NCI-H524 treated with DMSO at 0.1 percent for 48 hours (cell line): ENCODE data around the gene RBMS3.

Experiments used
- DNase-seq: peaks from one replicate; lab custom pipeline; 2025; lab: John Stamatoyannopoulos, UW

The RBMS3 gene

GRCh38 chr3:29679944-29680343 lies 399.1 kb downstream of the RBMS3 start:
- no peak for DNase-seq

DNA sequence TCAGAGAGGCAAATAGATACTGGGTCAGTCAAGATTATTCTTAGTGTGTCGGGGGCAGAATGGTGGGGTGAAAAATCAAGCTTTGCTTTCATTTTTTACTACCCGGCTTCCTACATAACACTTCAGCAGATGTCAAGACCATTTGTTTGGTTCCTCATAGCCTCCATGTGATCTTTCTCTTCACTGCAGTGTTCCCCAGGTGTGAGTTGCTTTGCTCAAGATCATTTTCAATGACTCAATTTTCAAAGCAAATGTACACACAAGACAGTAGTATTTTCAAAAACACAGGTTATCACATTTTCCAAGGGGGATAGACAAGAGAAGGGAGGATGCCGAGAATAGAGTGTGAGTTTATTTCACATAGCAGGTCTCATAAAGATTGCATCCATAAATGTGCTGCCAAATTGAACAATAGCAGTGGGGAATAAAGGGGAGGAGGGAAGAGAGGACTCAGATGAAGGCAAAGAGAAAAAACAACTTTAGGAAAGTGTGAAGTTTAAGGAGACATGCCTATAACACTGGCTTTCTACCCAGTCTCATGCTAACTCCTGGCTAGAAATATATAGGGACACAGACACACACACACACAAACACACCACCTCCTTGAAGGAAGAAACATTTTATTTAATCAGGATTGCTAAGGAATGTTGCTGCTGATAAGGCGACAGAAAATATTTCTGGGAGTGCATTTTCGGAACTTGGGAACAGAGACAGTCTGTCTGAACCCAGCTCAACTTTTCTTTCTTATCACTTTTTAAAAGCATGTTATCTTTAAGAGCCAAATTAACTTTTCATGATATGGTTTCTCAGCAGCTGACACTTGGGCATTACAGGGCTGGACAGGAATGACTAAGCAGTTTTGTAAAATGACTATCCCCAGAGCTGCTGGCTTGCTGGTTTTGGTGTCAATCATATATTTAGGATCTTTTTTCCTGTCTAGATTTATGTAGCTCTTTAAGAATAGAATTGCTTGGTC lies 402.4 kb downstream of the RBMS3 start:
- no peak for DNase-seq

- DNase-seq: no peak
Measured at GRCh38 chr3:29686889-29687592, 406.2 kb downstream of the RBMS3 start.

GRCh38 chr3:29690686-29691353 lies 409.9 kb downstream of the RBMS3 start:
- no peak for DNase-seq

GRCh38 chr3:29693863-29694262 lies 413.0 kb downstream of the RBMS3 start:
- DNase-seq: no peak

DNA sequence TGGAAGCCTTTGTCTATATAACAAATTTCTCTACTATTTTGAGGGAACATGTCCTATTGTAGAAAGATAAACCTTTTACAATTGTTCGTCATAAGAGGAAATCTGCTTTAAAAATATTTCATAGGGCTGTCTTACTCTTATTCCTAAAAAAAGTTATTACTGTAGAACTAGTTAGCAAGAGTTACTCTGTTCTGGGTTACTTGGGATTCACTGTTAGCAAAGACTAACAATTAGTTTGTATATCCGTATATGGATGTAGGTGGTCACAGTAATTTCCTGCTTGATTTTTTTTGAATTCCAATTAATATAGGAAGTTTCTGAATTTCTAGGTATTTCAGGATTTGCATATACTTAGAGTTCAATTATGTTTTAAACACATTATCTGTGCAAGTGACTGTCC lies 413.5 kb downstream of the RBMS3 start:
- no peak for DNase-seq

- DNase-seq: no peak
Measured at GRCh38 chr3:29694783-29695182, 413.9 kb downstream of the RBMS3 start.

GRCh38 chr3:29695201-29695600 lies 414.3 kb downstream of the RBMS3 start:
- no peak for DNase-seq

DNA sequence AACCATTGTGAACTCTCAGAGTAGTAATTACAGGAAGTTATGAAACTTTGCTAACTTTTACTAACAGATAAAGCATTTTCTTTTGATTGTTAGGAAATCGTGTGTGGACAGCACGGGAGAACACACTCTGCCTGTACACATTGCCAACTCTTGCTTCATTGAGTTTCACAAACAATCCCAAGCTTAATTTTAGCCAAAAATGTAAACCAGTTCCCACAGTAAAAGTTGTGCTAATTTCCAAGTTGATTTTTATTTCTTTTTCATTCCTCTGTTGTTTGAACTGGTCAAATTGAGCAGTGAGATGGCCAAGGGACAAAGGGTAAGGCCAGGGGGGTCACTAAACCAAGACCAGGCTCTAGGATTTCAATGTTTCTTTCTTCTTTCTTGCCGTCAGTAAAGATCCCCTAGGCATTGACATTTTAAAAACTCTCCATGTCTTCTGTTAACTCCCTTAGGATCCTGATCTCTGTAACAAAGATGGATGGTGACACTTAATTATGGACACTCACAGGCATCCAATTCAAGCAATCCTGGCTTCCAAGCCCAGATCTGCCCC lies 414.9 kb downstream of the RBMS3 start:
- no peak for DNase-seq

GRCh38 chr3:29696311-29696710 lies 415.4 kb downstream of the RBMS3 start:
- no peak for DNase-seq

DNA sequence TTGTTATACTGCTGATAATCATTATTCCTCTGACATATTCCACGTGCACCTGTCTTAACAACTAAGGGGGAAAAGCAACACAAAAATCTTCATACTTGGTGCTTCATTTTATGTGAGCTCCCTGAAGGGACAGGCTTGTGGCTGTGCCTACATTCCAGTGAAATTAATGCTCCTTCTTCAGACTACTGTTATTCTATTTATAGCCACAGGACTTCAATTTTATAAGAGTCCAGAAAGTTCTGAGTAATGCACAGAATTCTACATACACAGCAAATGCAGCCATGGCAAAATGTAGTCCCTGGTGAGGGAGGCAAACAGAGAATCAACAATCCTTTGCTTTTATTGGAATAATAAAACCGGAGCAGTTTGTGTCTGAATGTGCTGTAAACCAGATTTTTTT lies 417.1 kb downstream of the RBMS3 start:
- no peak for DNase-seq

DNA sequence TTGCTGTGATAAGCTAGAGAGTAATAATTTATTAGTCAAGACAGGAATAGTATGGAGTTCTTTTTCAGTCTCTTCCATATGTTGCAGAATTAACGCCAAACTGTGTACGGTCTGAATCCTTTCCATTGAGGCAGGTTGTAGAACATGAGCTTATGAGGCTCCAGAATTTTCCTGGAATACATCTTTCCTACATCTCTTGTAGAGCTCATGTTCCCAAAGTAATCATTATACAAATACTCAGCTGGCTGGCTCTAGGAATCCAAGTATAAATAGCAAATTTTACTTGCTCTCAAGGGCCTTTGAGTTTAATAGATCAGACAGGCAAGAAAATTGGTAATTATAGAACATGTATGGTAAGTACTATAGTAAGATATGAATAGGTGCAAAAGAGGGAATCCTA lies 419.4 kb downstream of the RBMS3 start:
- no peak for DNase-seq

GRCh38 chr3:29701326-29701983 lies 420.6 kb downstream of the RBMS3 start:
- no peak for DNase-seq

- no peak for DNase-seq
Measured at GRCh38 chr3:29705906-29706844, 425.3 kb downstream of the RBMS3 start.

DNA sequence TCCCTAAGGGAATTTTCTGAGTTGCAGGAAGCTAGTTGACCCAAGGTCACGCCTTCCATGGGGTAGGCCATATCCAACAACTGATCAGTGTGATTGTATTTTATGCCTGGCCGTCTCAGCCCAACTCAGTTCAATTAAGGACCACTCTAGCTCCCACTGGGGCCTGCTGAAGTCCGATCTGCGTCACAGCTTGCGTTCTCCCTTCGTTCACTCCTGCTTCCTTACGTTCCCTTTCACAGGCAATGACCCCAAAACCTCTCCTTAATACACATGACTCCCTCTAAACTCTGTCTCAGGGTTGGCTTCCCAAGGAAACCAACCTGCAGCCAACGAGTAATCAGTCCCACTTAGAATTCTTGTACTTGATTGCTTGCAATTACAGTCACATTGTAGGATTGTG lies 428.0 kb downstream of the RBMS3 start:
- no peak for DNase-seq

- DNase-seq: no peak
Measured at GRCh38 chr3:29711255-29711771, 430.4 kb downstream of the RBMS3 start.

- no peak for DNase-seq
Measured at GRCh38 chr3:29716213-29716612, 435.3 kb downstream of the RBMS3 start.

DNA sequence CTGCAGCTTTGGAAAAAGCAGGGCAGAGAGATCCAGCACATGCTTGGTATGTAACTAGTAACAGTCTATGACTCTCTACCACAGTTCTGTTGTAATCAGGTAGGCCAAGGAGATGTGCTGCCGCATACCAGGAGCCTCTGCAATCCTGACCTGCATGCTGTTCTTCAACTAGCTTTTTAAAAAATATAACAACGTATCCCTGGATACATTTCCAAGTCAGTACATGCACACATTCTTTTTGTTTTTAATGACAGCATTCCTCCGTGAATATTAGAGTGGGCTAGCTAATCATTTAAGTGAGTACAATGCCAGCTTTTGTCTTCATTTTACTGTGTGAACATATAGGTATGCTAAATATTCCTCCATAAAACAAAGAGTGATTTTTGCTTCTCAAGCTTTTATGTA lies 437.8 kb downstream of the RBMS3 start:
- no peak for DNase-seq

DNA sequence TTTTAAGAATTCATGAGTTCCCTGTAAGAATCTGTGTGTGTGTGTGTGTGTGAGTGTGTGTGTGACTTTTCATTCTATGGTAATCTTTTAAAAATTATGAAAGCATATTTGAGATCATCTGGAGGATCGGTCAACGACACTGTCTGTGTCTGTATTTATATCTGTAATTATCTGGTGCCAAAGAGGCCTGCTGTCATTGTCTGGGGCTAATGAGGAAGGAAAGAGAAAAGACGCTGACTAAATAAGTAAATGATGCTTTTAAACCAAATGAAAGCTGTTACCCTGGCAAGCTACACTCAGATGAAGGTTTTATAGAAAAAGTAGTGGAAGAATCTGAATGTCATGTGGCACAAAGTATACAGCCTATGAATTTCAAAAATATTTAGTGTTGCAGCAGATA lies 439.8 kb downstream of the RBMS3 start:
- no peak for DNase-seq

GRCh38 chr3:29721789-29722188 lies 440.9 kb downstream of the RBMS3 start:
- DNase-seq: no peak
